GM20000 (cell line): ENCODE results near the gene CTNND2.

Experiments used
- DNase-seq: peaks from one replicate; pipeline ENCODE4 v3.0.0; 2012; ENCODE audit warnings: low spot score
- CTCF ChIP-seq: IDR thresholded peaks from 2 replicates; pipeline ENCODE4 v1.5.1; 2012; ENCODE audit warnings: mild to moderate bottlenecking, control low read depth; ENCODE audit errors: extremely low read depth, missing control alignments

The CTNND2 gene

GRCh38 chr5:11300736-11301135, 603.5 kb downstream of the CTNND2 start:
- DNase-seq, result no peak
- TF ChIP-seq CTCF, result no peak

DNA sequence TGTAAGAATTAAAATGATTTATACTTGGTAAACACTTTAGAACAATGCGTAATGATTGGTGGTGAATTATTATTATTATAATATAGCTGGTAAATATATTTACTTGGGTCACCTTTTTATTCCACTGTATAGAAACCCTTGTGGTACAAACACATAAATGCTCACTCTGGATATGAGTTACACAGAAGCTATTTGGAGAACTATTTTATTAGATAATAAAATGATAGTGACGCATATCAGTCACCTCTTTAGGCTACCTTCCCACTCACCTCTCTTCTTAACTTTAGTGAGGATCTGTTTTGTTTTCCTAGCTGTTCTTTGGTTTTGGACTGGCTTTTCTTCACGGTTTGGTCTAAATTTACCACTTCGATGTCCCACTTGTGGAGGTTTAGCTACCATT, 605.4 kb downstream of the CTNND2 start:
- TF ChIP-seq CTCF, result no peak
- no peak for DNase-seq

GRCh38 chr5:11293523-11293922, 610.7 kb downstream of the CTNND2 start:
- no peak for DNase-seq

GRCh38 chr5:11292648-11293356, 611.4 kb downstream of the CTNND2 start:
- no peak for TF ChIP-seq CTCF
- DNase-seq, result no peak

More at GRCh38 chr5:11293523-11293922, 610.7 kb downstream of the CTNND2 start:
- no peak for TF ChIP-seq CTCF

GRCh38 chr5:11289733-11290132, 614.5 kb downstream of the CTNND2 start:
- no peak for TF ChIP-seq CTCF
- DNase-seq, result no peak

DNA sequence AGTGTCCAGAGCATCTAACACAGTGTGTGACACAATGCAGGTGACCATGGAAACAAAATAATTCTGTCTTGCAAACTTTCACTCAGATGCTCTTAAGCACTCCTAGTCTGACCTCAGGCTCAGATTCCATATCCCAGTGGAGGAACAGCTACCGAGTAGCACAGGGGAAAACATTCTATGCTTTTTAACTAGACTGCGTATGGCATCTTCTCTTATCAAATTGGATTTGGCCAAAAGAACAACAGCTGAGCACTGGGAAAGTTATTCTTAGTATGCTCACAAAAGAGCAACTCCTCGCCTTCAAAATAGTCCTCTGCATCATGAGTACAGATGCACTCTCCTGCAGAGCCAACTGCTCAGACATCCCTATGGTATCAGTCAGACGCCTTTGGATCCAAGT, 615.0 kb downstream of the CTNND2 start:
- no peak for DNase-seq
- TF ChIP-seq CTCF, result no peak

DNA sequence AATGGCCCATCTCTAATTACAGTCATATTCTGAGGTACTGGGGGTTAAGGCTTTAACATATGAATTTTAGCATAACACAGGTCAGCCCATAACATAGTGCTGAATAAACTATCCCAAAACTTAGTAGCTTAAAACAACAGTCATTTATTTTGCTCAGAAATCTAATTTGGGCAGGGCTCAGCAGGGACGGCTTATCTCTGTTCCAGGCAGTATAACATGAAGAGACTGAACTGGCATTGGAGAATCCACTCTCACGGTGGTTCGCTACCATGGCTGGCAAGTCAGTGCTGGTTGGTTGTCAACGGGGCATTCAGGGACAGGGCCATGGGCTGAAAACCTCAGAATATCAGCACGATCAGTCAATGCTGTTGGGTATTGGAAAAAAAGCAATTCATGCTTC, 622.4 kb downstream of the CTNND2 start:
- DNase-seq, result no peak
- no peak for TF ChIP-seq CTCF
